ENCODE measurements around the gene PDIA3. TPM values are rescaled to one million over a fixed set of nuclear protein-coding genes. Genes with fewer than 3 reads are reported as not detected.
"Not testable (repeated sequence)": the region's sequence is repeated elsewhere in the genome, so short reads cannot be mapped to it uniquely, and the experiment has no call there.

The PDIA3 gene
- total and polyA plus RNA-seq, 7 experiments from 2014 or later = 127 to 397 (median 190) TPM

DNA sequence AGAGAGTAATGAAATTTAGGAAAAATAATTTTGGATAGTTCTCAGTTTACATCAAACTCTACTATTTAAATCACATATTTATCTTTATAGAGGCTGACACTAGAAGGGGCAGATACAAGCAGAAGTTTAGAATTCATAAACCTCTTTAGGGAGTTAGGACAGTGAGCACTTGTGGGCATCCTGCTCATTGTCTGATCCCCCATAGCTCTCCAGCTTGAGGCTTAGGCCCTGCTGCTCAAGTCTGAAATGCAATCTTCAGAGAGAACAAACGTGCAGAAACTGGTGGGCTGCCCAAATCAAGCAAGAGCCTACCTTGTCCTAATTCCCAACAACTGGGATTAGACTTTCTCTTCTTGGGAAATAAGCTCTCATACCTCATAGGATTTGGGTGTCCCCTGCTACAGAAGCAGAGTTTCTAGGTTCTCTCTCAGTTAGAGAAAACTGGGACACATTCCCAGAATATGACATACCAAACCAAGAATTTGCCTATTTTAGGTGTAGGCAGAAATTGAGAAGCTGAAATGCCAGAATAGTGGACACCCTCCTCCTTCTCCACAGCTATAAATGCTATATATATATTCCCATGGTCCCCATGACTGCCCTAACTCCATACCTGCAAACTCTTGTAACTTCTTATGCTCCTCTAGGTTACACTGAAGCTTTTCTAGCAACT, 18.0 kb upstream of the PDIA3 start:
- H3K27me3 ChIP-seq (ENCODE audit: control insufficient read depth in 2 of 2, insufficient read depth in 2 of 2, low read length in 2 of 2); H3K36me3 ChIP-seq (ENCODE audit: control insufficient read depth in 2 of 3, insufficient read depth in 3 of 3, low read length in 3 of 3); H3K4me3 ChIP-seq (ENCODE audit: low read length); CTCF ChIA-PET; DNase-seq; H3K9me3 Mint-ChIP-seq; H3K9me3 ChIP-seq (ENCODE audit: control insufficient read depth in 2 of 3, low read length in 3 of 3); H3K27ac Mint-ChIP-seq; H3K4me1 Mint-ChIP-seq; H3K4me3 Mint-ChIP-seq; ATAC-seq; POLR2A ChIA-PET; H3K27ac ChIP-seq (ENCODE audit: low read depth, low read length); intact Hi-C loops (cut with micrococcal nuclease); H3K4me1 ChIP-seq (ENCODE audit: control insufficient read depth in 2 of 2, insufficient read depth in 2 of 2, low read length in 2 of 2): not testable (repeated sequence)
- peaks cover 0 to 13% (median 4%) of the 10 kb centered on the region in 5 donors for H3K27me3 Mint-ChIP-seq
- peaks cover 0 to 13% (median 4%) of the 10 kb centered on the region in 5 donors for H3K36me3 Mint-ChIP-seq

- intact Hi-C loops (cut with micrococcal nuclease) = no loop called here
- Histone ChIP-seq H3K4me3 (ENCODE audit: low read length) (no peak overlapping the region), H3K36me3 (ENCODE audit: control insufficient read depth in 2 of 3, insufficient read depth in 3 of 3, low read length in 3 of 3) (no peaks in the 10 kb centered on the region), H3K9me3 (ENCODE audit: control insufficient read depth in 2 of 3, low read length in 3 of 3) (no peaks in the 10 kb centered on the region), H3K4me1 (ENCODE audit: control insufficient read depth in 2 of 2, insufficient read depth in 2 of 2, low read length in 2 of 2) (no peaks in the 10 kb centered on the region), H3K27ac (ENCODE audit: low read depth, low read length) (no peak overlapping the region), H3K27me3 (ENCODE audit: control insufficient read depth in 2 of 2, insufficient read depth in 2 of 2, low read length in 2 of 2) (no peaks in the 10 kb centered on the region)
- Mint-ChIP-seq H3K27me3 (peaks cover 0 to 13% (median 4%) of the 10 kb centered on the region in 5 donors), H3K4me1 (peaks cover 0 to 8% (median 0%) of the 10 kb centered on the region in 7 donors), H3K27ac (peak overlapping the region in 1 of 9 donors; percentile 14), H3K4me3 (no peak overlapping the region), H3K9me3 (peaks cover 0 to 3% (median 0%) of the 10 kb centered on the region in 11 donors), H3K36me3 (peaks cover 0 to 13% (median 6%) of the 10 kb centered on the region in 5 donors)
- ATAC-seq = no peak
- no peak for DNase-seq
- ChIA-PET POLR2A (no interaction called here), CTCF (no interaction called here)
Observed at GRCh38 chr15:43735416-43735815, 10.8 kb upstream of the PDIA3 start.

- peaks cover 24 to 50% (median 39%) of the 10 kb centered on the region in 7 donors for H3K4me1 Mint-ChIP-seq
Observed at GRCh38 chr15:43746903-43747309, 668 bp downstream of the PDIA3 start.

DNA sequence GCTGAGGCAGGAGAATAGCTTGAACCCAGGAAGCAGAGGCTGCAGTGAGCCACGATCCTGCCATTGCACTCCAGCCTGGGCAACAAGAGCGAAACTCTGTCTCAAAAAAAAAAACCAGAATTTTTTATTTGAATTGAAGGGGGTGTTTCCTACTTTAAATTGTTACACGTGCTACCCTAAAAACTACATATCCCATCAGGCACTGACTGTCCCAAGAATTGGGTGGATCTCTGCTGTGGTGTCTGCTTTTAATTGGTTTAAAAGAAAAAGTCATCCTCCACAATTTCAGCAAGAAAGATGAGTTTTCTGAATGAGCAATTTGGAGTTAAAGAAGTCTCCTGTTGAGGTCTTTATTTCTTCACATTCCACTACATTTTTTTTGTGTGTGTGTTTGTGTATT, 2.1 kb downstream of the PDIA3 start:
- ChIA-PET POLR2A (interaction anchor here (1.1 to 1.8 kb wide), 2 partner anchors 44 to 76 kb away, joined by 4 to 9 read pairs; partner anchors contain the start of genes MFAP1 and SERF2), CTCF (no interaction called here)
- intact Hi-C loops (cut with micrococcal nuclease) = loop anchor here (2.0 to 5.0 kb wide), 7 partner anchors 20 to 1476 kb away; partner anchors contain the start of genes ELL3 (in 1 of the 2), GANC (in 1 of the 2), HYPK (in 1 of the 2) and SERF2 (in 1 of the 2)
- Histone ChIP-seq H3K27me3 (ENCODE audit: control insufficient read depth in 2 of 2, insufficient read depth in 2 of 2, low read length in 2 of 2) (no peaks in the 10 kb centered on the region), H3K27ac (ENCODE audit: low read depth, low read length) (peak overlapping the region; percentile 92), H3K36me3 (ENCODE audit: control insufficient read depth in 2 of 3, insufficient read depth in 3 of 3, low read length in 3 of 3) (peaks cover 0 to 15% (median 0%) of the 10 kb centered on the region in 3 experiments), H3K4me3 (ENCODE audit: low read length) (peak overlapping the region; percentile 34), H3K9me3 (ENCODE audit: control insufficient read depth in 2 of 3, low read length in 3 of 3) (no peaks in the 10 kb centered on the region), H3K4me1 (ENCODE audit: control insufficient read depth in 2 of 2, insufficient read depth in 2 of 2, low read length in 2 of 2) (peaks cover 30 to 43% of the 10 kb centered on the region in 2 donors)
- H3K27ac Mint-ChIP-seq = peak overlapping the region in 8 of 9 donors; percentile 36 to 97 (median 91)
- peaks cover 37 to 62% (median 51%) of the 10 kb centered on the region in 7 donors for H3K4me1 Mint-ChIP-seq
- ATAC-seq (peak; percentile 25), DNase-seq (peak in 7 of 9 donors; percentile 26 to 69 (median 49))
- peaks cover 0 to 3% (median 0%) of the 10 kb centered on the region in 11 donors for H3K9me3 Mint-ChIP-seq
- peak overlapping the region; percentile 78 to 98 (median 96) for H3K4me3 Mint-ChIP-seq
- peaks cover 0 to 18% (median 3%) of the 10 kb centered on the region in 5 donors for H3K36me3 Mint-ChIP-seq
- H3K27me3 Mint-ChIP-seq = no peaks in the 10 kb centered on the region

More at GRCh38 chr15:43746903-43747309, 668 bp downstream of the PDIA3 start:
- Mint-ChIP-seq H3K27ac (peak overlapping the region; percentile 93 to 98 (median 96)), H3K4me3 (peak overlapping the region; percentile 92 to 98 (median 96)), H3K36me3 (peaks cover 0 to 15% (median 3%) of the 10 kb centered on the region in 5 donors)
- POLR2A ChIA-PET = interaction anchor here (0.7 to 2.8 kb wide), 4 partner anchors 9 to 53 kb away, joined by 4 to 11 read pairs (median 10); partner anchors contain the start of genes ELL3, HYPK, SERF2 and SERINC4
- H3K9me3 Mint-ChIP-seq; CTCF ChIA-PET; H3K9me3 ChIP-seq (ENCODE audit: control insufficient read depth in 2 of 3, low read length in 3 of 3); H3K27me3 Mint-ChIP-seq; H3K27me3 ChIP-seq (ENCODE audit: control insufficient read depth in 2 of 2, insufficient read depth in 2 of 2, low read length in 2 of 2): not testable (repeated sequence)
- H3K36me3 ChIP-seq (ENCODE audit: control insufficient read depth in 2 of 3, insufficient read depth in 3 of 3, low read length in 3 of 3) = peaks cover 0 to 13% (median 0%) of the 10 kb centered on the region in 3 experiments
- H3K4me3 ChIP-seq (ENCODE audit: low read length) = peak overlapping the region; percentile 89
- peak overlapping the region; percentile 92 for H3K27ac ChIP-seq (ENCODE audit: low read depth, low read length)
- DNase-seq (peak in 1 of 9 donors; percentile 22), ATAC-seq (peak; percentile 58)
- intact Hi-C loops (cut with micrococcal nuclease) = loop anchor here (1.0 to 5.0 kb wide), 14 partner anchors 22 to 1475 kb away; partner anchors contain the start of genes MFAP1 (in 2 of the 2), SERF2 (in 2 of the 2), CTDSPL2 (in 1 of the 2) and EIF3J (in 1 of the 2)
- H3K4me1 ChIP-seq (ENCODE audit: control insufficient read depth in 2 of 2, insufficient read depth in 2 of 2, low read length in 2 of 2) = peaks cover 25 to 41% of the 10 kb centered on the region in 2 donors

- intact Hi-C loops (cut with micrococcal nuclease) = loop anchor here (2.0 to 5.0 kb wide), 7 partner anchors 19 to 1478 kb away; partner anchors contain the start of genes ELL3 (in 1 of the 2), GANC (in 1 of the 2), HYPK (in 1 of the 2) and SERF2 (in 1 of the 2)
- peak in 8 of 9 donors; percentile 38 to 84 (median 77) for DNase-seq
Observed at GRCh38 chr15:43749690-43750345, 3.6 kb downstream of the PDIA3 start.

GRCh38 chr15:43751885-43752284, 5.6 kb downstream of the PDIA3 start:
- DNase-seq (no peak), ATAC-seq (no peak)
- Mint-ChIP-seq H3K4me1 (peaks cover 38 to 60% (median 58%) of the 10 kb centered on the region in 7 donors), H3K4me3 (peak overlapping the region in 9 of 10 donors; percentile 33 to 97 (median 80)), H3K27me3 (no peaks in the 10 kb centered on the region), H3K27ac (peak overlapping the region in 7 of 9 donors; percentile 14 to 88 (median 40)), H3K9me3 (no peaks in the 10 kb centered on the region), H3K36me3 (peaks cover 0 to 24% (median 7%) of the 10 kb centered on the region in 5 donors)
- peaks cover 30 to 43% of the 10 kb centered on the region in 2 donors for H3K4me1 ChIP-seq (ENCODE audit: control insufficient read depth in 2 of 2, insufficient read depth in 2 of 2, low read length in 2 of 2)
- ChIA-PET POLR2A (interaction anchor here (1.2 to 2.6 kb wide), 2 partner anchors 25 to 49 kb away, joined by 5 to 9 read pairs; partner anchors contain the start of genes ELL3 and HYPK), CTCF (no interaction called here)
- peaks cover 0 to 39% (median 10%) of the 10 kb centered on the region in 3 experiments for H3K36me3 ChIP-seq (ENCODE audit: control insufficient read depth in 2 of 3, insufficient read depth in 3 of 3, low read length in 3 of 3)
- H3K4me3 ChIP-seq (ENCODE audit: low read length) = no peak overlapping the region
- H3K27me3 ChIP-seq (ENCODE audit: control insufficient read depth in 2 of 2, insufficient read depth in 2 of 2, low read length in 2 of 2) = no peaks in the 10 kb centered on the region
- H3K9me3 ChIP-seq (ENCODE audit: control insufficient read depth in 2 of 3, low read length in 3 of 3) = no peaks in the 10 kb centered on the region
- intact Hi-C loops (cut with micrococcal nuclease) = no loop called here
- H3K27ac ChIP-seq (ENCODE audit: low read depth, low read length) = no peak overlapping the region

More at GRCh38 chr15:43749690-43750345, 3.6 kb downstream of the PDIA3 start:
- H3K9me3 Mint-ChIP-seq = peaks cover 0 to 3% (median 0%) of the 10 kb centered on the region in 11 donors
- H3K27me3 Mint-ChIP-seq = no peaks in the 10 kb centered on the region
- Histone ChIP-seq H3K4me3 (ENCODE audit: low read length) (peak overlapping the region; percentile 53), H3K4me1 (ENCODE audit: control insufficient read depth in 2 of 2, insufficient read depth in 2 of 2, low read length in 2 of 2) (peaks cover 30 to 43% of the 10 kb centered on the region in 2 donors), H3K27ac (ENCODE audit: low read depth, low read length) (peak overlapping the region; percentile 75), H3K36me3 (ENCODE audit: control insufficient read depth in 2 of 3, insufficient read depth in 3 of 3, low read length in 3 of 3) (peaks cover 0 to 29% (median 5%) of the 10 kb centered on the region in 3 experiments), H3K27me3 (ENCODE audit: control insufficient read depth in 2 of 2, insufficient read depth in 2 of 2, low read length in 2 of 2) (no peaks in the 10 kb centered on the region), H3K9me3 (ENCODE audit: control insufficient read depth in 2 of 3, low read length in 3 of 3) (no peaks in the 10 kb centered on the region)
- CTCF ChIA-PET = interaction anchor here (0.6 kb wide), 1 partner anchor 801 kb away, joined by 8 read pairs; no protein-coding TSS in a partner anchor
- peaks cover 37 to 66% (median 54%) of the 10 kb centered on the region in 7 donors for H3K4me1 Mint-ChIP-seq
- peak overlapping the region; percentile 75 to 97 (median 82) for H3K4me3 Mint-ChIP-seq
- peaks cover 0 to 18% (median 3%) of the 10 kb centered on the region in 5 donors for H3K36me3 Mint-ChIP-seq
- H3K27ac Mint-ChIP-seq = peak overlapping the region; percentile 77 to 92 (median 90)
- POLR2A ChIA-PET = interaction anchor here (0.6 to 1.8 kb wide), 9 partner anchors 22 to 1431 kb away, joined by 3 to 10 read pairs (median 6); partner anchors contain the start of genes ELL3 and SERF2
- peak; percentile 59 for ATAC-seq
